ENCODE results near the gene TFAP2E.

TFAP2E gene

DNA sequence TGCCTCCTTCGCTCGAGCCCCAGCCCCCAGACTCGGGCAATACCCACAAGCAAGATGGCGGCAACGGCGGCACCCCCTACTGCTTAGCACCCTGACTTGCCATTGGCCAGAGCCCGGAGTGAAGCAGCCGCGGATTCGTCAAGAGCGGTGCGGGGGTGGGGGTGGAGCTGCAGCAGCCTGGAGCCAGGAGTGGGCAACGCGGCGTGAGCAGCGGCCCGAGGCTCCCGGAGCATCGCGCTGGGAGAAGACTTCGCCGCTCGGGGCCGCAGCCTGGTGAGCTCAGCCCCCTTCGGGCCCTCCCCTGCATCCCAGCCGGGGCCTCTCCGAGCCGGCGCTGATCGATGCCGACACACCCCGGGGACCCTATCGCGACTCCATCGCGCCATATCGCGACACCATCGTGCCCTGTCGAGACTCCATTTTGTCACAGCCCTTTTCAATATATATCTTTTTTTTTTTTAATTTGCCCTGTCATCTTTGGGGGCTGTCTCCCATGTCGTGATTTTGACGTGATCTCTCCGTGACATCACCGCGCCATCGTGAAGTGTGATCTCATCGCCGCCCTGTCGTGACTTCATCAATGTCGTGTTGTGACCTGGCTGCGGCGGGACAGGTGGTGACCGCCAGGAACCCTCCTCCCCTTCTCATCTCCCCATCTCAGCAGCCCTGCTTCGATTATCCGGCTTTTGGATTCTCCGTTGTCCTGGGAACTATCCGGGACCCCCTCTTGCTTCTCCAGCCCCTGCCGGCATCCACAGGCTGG, 15.3 kb upstream of the TFAP2E start, which contains the start of gene NCDN:
NCDN (plus strand) TSS at position 189 of the 763 bp plus-strand sequence; CDS start at position 581, 392 bp downstream.
- peak; percentile 95 for DNase-seq

GRCh38 chr1:35558374-35559316, 14.5 kb upstream of the TFAP2E start:
- no peak for DNase-seq

- peak; percentile 39 for DNase-seq
Observed at GRCh38 chr1:35559317-35559944, 13.7 kb upstream of the TFAP2E start.

- no peak for DNase-seq
Observed at GRCh38 chr1:35560256-35561225, 12.6 kb upstream of the TFAP2E start.

- no peak for DNase-seq
Observed at GRCh38 chr1:35561297-35561971, 11.7 kb upstream of the TFAP2E start.

GRCh38 chr1:35561972-35562680, 11.0 kb upstream of the TFAP2E start:
- DNase-seq, result no peak

DNA sequence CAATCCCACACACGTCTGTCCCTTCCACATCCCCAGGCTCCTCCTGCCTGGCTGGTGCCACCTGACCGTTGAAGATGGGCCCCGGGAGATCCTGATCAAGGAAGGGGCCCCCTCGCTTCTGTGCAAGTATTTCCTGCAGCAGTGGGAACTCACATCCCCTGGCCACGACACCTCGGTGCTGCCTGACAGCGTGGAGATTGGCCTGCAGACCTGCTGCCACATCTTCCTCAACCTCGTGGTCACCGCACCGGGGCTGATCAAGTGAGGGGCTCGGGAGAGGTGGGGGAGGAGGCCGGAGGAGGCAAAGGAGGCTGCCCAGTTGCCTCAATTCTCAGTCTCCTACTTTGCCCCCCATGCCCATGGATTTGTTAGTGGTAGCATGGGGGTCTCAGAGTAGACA, 9.9 kb upstream of the TFAP2E start:
- DNase-seq, result no peak

DNA sequence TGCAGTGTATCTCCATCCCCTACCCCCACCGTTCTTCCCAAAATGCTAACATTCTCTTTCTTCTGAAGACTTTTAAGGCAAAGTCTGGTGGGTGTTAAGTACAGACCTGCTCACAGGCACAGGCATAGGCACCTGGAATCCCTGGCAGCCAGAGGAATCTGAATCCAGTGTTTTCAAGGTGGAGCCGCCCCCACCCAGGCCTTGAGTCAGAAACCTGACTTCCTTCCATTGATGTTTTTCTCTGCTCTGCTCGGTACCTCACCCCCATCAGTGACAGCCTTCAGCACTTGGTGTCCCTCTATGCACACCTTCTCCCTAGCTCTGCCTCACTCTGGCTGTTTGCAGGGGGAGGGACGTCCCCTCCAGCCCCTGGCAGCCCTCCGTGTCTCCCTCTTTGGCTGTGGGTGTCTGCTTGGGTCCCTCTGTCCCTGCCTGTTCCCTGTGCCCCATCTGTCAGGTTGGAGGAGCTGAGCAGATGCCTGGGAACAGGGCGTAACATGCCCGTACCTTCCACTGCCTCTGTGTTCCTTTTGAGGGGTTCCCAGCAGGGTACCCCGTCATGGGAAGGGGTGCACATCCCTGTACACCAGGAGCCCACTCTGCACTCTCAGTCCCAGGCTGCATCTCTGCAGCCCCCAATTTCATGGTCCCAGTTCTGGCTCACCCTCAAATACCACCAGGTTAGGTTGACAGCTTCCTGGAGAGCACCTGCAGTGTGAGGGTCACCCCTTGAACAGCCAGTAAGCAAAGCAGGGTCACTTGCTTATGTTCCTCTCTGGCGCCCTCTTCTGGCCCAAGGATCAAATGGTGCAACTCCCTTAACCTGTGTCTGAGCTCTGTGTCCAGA, 8.9 kb upstream of the TFAP2E start:
- DNase-seq, result peak; percentile 78

GRCh38 chr1:35564884-35565741, 8.0 kb upstream of the TFAP2E start:
- DNase-seq, result no peak

DNA sequence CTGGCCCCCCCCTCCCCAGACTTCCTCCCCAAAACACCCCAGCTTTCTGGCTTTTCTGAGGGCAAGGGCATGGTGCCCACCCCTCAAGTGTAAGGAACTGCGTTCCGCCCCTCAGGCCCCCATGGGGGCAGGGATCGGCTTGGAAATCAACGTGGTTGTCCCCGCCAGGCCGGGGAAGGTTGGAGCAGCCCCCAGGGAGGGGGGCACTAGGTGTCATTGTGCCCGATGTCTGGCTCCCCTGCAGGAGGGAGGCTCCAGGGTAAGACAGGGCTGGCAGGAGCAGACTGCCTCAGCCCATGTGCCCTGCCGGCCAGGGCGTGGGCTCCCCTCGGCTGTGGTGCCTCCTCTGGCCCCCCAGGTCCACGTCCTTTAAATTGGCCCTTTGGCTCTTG, 7.4 kb upstream of the TFAP2E start:
- DNase-seq, result no peak

GRCh38 chr1:35567947-35568558, 5.1 kb upstream of the TFAP2E start:
- no peak for DNase-seq

- DNase-seq, result peak; percentile 61
Observed at GRCh38 chr1:35568975-35569395, 4.1 kb upstream of the TFAP2E start.

DNA sequence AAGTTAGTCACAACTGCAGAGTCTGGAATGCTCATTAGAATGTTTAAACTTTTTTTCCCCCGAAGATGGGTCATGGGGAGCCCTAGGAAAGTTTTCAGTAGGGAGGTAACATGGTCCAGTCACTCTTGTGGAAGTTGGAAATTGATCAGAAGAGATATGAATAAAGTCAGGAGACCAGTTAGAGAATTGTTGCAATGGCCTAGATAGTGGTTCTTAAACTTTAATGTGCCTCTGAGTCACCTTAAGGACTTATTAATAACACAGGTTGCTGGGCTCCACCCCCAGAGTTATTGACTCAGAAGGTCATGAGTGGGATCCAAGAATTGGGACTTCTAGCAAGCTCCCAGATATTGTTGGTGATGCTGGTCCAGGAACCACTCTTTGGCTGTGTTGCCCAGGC, 3.2 kb upstream of the TFAP2E start:
- DNase-seq, result no peak

DNA sequence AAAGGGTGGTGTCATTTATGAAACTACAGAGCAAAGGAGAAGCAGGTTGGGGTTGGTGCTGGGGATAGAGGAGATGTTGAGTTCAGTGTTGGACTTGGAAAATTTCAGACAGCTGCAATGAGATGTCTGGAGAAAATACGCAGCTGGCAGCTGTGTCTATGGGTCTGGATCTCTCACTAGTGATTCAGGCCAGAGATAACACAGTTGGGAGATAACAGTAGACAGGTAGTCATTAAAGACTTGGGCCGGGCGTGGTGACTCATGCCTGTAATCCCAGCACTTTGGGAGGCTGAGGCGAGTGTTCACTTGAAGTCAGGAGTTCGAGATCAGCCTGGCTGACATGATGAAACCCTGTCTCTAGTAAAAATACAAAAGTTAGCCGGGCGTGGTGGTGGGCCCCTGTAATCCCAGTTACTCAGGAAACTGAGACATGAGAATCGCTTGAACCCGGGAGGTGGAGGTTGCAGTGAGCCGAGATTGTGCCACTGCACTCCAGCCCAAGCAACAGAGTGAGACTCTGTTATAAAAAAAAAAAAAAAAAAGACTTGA, 2.5 kb upstream of the TFAP2E start:
- DNase-seq, result no peak

GRCh38 chr1:35571263-35571662, 1.9 kb upstream of the TFAP2E start:
- DNase-seq, result no peak

DNA sequence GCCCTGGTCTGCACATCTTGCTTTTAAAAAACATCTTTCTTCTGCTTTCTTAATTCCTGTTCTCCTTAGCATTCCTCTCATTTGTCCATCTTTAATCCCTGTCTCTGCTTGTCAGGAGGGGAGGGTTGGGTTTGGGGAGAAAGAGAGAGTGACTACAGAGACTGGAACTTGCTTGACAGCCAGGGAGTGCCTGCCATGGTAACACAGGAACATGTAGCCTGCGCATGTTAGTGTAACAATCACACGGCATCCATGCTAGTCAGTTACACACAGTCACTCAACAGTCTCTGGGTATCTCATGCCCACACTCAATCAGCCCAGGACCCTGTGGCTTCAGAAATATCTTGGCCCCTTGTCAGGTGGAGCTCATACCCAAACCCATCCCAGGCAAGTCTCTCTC, 818 bp upstream of the TFAP2E start:
- no peak for DNase-seq

DNA sequence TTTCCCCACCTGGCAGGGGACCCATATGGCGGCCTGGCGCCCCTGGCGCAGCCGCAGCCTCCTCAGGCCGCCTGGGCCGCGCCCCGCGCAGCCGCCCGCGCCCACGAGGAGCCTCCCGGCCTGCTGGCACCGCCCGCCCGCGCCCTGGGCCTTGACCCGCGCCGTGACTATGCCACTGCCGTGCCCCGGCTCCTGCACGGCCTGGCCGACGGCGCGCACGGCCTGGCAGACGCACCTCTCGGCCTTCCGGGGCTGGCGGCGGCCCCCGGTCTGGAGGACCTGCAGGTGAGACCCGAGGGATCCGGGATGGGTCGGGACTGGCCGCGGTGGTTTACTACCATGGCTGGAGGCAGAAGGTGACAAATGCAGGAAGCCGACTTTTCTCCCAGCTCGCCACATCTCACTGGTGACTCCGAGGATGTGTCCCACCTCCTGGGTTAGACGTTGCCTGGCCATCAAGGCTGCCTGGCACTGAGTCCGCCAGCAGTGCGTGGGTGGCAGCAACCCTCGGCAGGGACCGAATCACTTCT, 1.1 kb downstream of the TFAP2E start:
- no peak for DNase-seq

Measured in CD4-positive, alpha-beta T cell treated with Interleukin-4 for 4 hours (primary cell).